Stimulated activated CD4-positive, alpha-beta T cell treated with anti-CD3 and anti-CD28 coated beads, Interleukin-4, amount 100 ng/mL, for 4 hours (primary cell): ENCODE measurements around the gene MRPS14.
A peak's percentile ranks its signal among the peaks of the same experiment; 100 is the strongest.
"Not testable (repeated sequence)": the region's sequence is repeated elsewhere in the genome, so short reads cannot be mapped to it uniquely, and the experiment has no call there.

Source experiments
- DNase-seq, 2 experiments: peaks; one replicate each; pipeline ENCODE4 v3.0.0-alpha.2; 2020

Gene MRPS14

DNA sequence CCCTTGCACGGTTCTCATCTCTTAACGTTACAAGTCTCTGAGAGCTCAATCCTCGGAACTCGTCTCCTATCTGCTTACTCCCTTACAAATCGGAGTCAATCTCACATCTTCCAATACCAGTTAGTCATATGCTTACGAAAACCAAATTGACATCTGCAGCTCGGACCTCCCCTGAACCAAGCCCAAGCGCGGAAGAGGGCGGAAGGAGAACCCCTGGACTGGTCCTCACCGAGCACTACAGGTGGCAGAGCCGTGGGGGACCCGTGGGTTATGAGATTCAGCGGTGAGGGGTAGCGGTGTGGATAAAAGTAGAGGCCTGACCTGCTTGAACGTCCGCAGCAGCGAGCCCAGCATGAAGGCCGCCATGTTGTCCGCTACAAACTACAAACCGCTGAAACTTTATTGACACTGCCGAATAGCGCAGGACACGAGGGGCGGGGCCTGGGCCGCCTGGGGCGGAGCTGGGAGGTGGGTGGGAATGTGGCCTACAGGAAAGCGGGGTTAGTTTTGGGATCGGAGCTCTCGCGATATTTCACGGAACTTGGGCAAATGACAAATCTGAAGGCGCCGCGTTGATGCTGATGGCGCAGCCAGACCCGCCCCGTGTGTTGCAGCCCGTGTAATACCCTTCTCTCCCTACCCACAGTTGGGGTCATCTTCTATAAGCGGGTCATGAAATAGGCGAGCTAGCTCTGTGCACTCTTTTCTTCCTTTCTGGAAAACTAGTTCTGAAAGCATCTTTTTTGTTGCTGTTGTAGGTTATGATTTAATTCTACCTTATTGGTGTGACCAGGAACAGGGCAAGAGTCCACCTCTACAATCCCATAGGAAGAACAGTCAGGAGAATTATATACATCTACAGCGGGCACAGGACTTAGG lies at the start of gene MRPS14:
Gene MRPS14, minus strand, starts transcription at position 383 of the 879 bp plus-strand sequence. Its CDS starts 17 bp downstream, at position 366.
- peak; percentile 97 to 98 for DNase-seq

GRCh38 chr1:175072099-175072951 lies 49.1 kb upstream of the MRPS14 start:
- peak in 1 of 2 experiments; percentile 8 for DNase-seq

- no peak for DNase-seq
Observed at GRCh38 chr1:175071276-175071943, 48.2 kb upstream of the MRPS14 start.

DNA sequence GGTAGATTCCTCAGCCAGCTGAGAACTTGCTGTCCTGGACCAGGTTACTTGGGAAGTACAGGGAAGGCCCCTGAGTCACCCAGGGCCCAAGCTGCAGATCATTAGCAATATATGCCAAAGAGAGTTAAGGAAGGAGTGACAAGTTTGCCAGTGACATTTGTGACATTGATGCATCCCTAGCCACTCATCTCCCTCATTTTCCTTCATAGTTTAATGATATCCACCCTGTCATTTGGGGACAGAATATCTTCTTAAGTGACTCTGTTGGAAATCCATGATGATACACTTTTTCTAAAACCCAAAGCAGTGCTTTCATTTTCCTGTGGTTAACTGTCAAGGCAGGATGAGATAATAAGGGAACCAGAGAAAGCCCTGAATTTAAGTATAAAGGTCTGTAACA lies 47.6 kb upstream of the MRPS14 start:
- no peak for DNase-seq

DNA sequence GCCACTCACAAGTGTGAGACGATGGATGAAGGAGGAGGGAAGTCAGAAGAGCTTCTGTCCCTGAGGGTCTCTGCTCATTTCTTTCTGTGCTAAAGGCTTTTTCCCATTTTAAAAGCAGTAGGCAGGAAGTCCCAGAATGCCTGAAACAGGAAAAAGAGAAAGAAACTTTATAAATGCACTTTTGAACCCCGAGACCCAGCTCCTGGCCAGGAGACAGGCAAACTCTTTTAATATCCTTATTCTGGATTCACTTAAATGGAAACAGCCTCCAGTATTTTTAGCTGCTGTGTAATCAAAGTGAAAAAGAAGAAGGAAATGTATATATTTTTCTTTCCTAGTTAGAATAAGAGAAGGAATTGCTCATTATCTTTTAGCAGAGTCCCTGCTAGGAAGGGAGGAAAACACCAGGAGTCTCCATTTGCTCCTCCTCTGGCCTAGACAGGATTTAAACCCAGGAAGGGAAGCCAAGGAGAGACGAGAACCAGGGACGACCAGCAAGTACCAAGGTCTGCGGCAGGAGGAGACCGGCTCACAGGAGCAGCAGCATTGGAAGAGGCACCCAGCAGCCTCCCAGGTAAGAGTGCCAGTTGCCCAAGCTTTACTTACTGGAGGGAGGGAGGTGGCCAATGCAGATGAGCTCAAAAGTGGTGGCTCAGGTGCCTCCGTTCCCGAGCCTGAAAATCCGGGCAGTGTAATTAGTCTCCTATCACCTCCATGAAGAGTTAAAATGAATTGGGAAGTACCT lies 44.3 kb upstream of the MRPS14 start, which contains the start of gene TNN:
Gene TNN, plus strand, starts transcription at position 472 of the 745 bp plus-strand sequence. CDS start 9,586 bp downstream, outside the sequence.
- DNase-seq: no peak

DNA sequence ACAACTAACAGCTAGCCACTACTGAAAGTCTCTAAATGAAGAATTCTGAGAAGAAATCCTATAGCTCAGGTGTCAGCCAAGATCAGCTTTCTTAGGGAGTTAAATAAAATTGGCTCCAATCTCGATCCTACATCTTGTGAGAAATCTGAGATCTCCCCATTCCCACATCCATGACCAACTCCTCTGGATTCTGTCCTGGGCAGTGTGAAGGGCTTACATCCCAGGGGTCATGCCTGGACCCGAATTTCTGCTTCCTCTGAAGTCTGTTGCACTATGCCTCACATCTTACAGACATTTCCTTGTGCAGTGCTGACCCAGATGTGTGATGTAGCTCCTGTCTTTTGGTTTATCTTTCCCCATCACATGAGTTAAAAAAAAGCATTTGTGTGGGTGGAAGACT lies 39.6 kb upstream of the MRPS14 start:
- DNase-seq: no peak

GRCh38 chr1:175062339-175062738 lies 39.1 kb upstream of the MRPS14 start:
- no peak for DNase-seq

- no peak for DNase-seq
Observed at GRCh38 chr1:175054736-175055135, 31.5 kb upstream of the MRPS14 start.

- DNase-seq: no peak
Observed at GRCh38 chr1:175050992-175051391, 27.8 kb upstream of the MRPS14 start.

DNA sequence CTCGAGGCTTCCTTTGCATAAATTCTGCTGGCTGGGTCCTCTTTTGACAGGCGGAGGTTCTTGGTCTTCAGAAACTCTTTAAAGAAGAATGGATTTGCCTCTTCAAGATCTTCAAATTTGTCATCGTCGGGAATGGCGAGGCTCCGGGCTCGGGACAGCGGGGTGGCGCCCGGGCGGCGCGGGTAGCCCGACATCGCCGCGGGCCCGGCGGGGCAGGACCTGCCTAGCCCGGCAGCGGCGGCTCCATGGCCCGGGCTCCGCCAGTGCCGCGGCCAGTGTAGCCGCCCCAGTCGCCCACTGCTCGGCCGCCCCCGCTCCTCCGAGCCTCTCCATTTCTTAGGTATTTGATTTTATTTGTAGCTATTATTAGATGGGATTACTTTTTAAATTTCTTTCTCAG lies 22.3 kb upstream of the MRPS14 start:
- DNase-seq: no peak

GRCh38 chr1:175045097-175045496 lies 21.9 kb upstream of the MRPS14 start:
- DNase-seq: no peak

DNA sequence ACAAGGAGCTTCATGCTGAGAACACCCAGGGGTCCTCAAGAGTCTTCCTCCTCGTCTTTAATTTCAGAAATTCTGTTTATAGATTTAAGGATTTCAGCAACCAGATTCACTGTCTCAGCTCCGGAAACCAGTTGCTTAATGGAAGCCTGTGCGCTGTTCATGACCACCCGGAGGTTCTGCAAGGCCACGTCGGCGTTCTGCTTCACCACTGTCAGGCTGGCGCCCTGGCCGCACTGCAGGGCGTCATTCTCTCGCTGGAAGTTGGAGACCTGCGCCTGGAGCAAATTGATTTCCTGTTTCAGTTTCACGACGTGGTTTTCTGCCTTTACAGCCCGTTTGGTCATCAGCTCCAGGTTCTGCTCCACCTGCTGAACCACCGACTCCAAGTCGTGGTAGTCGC lies 21.4 kb upstream of the MRPS14 start:
- DNase-seq: not testable (repeated sequence)

GRCh38 chr1:175043824-175044223 lies 20.6 kb upstream of the MRPS14 start:
- no peak for DNase-seq

GRCh38 chr1:175042650-175043049 lies 19.4 kb upstream of the MRPS14 start:
- DNase-seq: no peak

DNA sequence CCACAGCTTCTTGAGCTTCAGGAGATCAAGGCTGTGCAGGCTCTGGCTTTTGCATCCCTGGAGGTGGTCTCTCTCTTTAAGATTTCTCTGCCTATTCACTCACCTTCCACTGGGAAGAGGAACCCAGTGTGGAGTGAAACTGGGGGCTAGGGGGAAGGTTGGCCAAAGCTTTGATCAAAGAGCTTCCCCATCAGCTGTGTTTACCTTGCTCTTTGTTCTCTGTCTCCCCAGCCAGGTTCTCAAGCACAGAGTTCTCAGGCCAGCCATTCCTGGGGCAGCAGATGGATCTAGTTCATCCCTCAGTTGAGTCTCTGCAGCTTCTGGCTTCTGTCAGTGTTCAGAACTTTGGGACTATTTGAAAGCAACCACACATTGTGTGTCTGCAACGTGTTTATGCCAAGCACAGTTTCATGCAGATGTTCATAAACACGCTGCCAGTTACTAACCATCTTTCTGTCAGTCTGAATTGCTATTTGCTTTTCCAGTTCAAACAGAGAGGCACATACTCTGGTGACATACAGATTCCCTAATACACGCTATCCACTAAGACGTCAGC lies 17.2 kb upstream of the MRPS14 start:
- no peak for DNase-seq

DNA sequence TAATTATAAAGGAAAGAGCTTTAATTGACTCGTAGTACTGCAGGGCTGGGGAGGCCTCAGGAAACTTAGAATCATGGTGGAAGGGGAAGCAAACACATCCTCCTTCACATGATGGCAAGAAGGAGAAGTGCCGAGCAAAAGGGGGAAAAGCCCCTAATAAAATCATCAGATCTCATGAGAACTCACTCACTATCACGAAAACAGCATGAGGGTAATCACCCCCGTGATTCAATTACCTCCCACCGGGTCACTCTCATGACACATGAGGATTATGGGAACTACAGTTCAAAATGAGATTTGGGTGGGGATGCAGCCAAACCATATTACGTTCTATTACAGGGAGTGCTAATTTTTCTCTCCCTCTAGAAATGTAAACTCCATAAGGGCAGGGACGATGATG lies 14.2 kb upstream of the MRPS14 start:
- DNase-seq: no peak

DNA sequence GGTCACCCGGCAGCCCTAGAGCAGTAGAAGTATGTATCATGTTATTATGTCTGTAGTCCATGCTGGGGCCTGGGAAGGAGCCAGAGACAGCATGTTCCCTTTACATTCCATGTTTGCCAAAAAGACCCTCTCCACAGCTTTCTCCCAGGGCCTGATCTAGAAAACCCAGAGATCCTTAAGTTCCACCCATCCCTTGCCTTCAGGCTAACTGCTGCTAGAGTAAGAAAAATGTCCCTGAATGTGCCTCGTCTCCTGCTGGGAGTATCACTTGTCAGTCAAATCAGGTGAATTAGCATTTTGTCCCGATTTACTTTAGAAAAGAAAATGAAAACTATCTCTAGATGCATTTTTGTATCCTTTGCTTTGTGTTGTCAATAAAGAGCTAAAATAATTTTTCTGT lies 13.3 kb upstream of the MRPS14 start:
- DNase-seq: no peak

- DNase-seq: no peak
Observed at GRCh38 chr1:175035865-175036264, 12.6 kb upstream of the MRPS14 start.

GRCh38 chr1:175034775-175035174 lies 11.6 kb upstream of the MRPS14 start:
- DNase-seq: no peak

DNA sequence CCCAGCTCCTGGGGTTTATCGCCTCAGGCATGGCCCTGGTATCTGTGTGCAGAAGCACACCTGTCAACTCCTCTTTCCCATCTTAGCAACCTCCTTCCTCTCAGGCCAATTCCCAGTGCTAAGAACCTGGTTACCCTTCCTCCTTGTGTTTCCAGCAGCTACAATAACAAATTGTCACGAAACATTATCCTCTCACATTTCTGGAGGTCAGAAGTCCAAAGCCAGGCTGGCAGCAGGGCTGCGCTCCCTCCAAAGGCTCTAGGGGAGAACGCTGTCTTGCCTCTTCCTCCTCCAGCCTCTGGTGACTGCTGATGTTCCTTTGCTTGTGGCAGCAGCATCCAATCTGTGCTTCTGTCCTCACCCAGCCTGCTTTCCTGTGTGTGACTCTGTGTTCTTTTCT lies 10.7 kb upstream of the MRPS14 start:
- no peak for DNase-seq

DNA sequence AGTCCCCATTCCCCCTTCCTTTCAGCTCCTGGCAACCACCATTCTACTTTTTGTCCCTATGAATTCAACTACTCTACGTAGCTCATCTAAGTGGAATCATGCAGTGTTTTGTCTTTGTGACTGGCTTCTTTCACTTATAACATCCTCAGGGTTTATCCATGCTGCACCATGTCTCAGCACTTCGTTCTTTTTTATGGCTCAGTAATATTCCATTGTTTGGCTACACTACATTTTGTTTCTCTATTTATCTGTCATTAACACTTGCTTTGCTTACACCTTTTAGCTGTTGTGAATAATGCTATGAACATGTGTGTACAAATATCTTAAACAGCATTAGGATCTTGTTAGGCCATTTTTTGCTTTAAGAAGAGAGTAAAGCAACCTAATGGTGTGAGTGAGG lies 1.5 kb upstream of the MRPS14 start:
- no peak for DNase-seq

DNA sequence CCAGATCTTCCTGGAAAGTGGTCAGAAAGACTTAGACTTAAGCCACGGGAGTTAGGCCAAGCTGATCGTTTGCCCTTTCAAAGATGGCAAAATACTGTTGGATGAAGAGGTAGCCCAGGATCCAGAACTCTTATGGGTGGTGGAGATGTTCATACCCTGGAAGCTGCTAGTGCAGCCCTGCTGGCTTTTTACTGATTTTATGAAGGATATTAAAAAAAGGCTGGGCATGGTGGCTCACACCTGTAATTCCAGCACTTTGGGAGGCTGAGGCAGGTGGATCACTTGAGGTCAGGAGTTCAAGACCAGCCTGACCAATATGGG lies 657 bp upstream of the MRPS14 start:
- DNase-seq: not testable (repeated sequence)
